Fibroblast of skin of left quadriceps (primary cell): ENCODE measurements around the gene MISP.

ENCODE experiments used
- DNase-seq, 2 experiments: peaks; one replicate each; pipeline ENCODE4 v3.0.0-alpha.2; 2013; ENCODE audit warnings: low read depth in 2 of 2

Gene MISP

DNA sequence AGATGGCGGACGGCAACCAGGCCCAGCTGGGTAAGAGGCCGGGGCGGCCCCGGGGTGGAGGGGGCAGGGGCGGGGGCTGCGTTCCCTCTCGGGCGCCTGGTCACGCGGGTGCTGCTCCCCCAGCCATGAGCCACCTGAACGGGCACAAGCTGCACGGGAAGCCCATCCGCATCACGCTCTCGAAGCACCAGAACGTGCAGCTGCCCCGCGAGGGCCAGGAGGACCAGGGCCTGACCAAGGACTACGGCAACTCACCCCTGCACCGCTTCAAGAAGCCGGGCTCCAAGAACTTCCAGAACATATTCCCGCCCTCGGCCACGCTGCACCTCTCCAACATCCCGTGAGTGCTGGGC is 57.5 kb downstream of the MISP start:
- no peak for DNase-seq

DNA sequence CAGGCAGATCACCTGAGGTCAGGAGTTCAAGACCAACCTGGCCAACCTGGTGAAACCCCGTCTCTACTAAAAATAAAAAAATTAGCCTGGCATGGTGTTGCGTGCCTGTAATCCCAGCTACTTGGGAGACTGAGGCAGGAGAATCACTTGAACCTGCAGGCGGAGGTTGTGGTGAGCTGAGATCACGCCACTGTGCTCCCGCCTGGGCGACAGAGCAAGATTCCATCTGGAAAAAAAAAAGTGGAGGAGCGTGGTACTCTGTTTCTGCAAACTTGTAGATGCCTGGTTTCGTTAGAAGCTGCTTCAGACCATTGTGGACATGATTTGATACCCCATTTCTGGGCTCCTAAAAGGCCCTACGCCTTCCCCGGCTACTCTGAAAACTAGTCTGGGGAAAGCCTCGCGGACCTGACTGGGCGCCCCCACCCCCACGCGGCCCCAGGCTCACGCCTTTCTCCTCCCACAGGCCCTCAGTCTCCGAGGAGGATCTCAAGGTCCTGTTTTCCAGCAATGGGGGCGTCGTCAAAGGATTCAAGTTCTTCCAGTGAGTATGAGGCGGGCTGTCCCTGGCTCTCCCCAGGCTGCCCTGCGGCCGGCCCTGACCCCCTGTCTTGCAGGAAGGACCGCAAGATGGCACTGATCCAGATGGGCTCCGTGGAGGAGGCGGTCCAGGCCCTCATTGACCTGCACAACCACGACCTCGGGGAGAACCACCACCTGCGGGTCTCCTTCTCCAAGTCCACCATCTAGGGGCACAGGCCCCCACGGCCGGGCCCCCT is 59.4 kb downstream of the MISP start:
- no peak for DNase-seq

DNA sequence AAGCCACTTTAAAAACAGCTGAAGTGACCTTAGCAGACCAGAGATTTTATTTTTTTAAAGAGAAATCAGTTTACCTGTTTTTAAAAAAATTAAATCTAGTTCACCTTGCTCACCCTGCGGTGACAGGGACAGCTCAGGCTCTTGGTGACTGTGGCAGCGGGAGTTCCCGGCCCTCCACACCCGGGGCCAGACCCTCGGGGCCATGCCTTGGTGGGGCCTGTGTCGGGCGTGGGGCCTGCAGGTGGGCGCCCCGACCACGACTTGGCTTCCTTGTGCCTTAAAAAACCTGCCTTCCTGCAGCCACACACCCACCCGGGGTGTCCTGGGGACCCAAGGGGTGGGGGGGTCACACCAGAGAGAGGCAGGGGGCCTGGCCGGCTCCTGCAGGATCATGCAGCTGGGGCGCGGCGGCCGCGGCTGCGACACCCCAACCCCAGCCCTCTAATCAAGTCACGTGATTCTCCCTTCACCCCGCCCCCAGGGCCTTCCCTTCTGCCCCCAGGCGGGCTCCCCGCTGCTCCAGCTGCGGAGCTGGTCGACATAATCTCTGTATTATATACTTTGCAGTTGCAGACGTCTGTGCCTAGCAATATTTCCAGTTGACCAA is 60.1 kb downstream of the MISP start:
- no peak for DNase-seq

DNA sequence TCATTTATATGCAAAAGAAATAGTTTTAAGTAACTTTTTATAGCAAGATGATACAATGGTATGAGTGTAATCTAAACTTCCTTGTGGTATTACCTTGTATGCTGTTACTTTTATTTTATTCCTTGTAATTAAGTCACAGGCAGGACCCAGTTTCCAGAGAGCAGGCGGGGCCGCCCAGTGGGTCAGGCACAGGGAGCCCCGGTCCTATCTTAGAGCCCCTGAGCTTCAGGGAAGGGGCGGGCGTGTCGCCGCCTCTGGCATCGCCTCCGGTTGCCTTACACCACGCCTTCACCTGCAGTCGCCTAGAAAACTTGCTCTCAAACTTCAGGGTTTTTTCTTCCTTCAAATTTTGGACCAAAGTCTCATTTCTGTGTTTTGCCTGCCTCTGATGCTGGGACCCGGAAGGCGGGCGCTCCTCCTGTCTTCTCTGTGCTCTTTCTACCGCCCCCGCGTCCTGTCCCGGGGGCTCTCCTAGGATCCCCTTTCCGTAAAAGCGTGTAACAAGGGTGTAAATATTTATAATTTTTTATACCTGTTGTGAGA is 60.7 kb downstream of the MISP start:
- no peak for DNase-seq

DNA sequence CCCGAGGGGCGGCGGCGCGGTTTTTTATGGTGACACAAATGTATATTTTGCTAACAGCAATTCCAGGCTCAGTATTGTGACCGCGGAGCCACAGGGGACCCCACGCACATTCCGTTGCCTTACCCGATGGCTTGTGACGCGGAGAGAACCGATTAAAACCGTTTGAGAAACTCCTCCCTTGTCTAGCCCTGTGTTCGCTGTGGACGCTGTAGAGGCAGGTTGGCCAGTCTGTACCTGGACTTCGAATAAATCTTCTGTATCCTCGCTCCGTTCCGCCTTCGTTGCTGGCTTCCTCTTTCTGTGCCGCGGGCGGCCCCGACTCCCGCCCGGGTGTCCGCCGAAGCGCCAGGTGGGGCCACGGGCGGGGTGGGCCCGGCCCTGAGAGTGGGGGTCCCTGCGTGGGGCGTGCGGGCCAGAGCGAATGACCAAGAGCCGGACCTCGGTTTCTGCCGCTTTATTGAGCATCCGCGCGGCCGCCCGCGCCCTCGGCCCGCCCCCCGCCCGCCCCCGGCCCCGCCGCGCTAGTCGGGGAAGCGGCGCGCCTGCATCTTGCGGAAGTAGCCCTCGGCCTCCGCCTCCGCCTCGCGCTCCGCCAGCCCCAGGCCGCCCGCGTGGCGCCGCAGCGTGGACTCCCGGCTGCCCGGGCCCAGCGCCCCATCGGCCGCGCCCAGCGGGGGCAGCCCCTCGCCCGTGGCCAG is 61.3 kb downstream of the MISP start:
- no peak for DNase-seq

DNA sequence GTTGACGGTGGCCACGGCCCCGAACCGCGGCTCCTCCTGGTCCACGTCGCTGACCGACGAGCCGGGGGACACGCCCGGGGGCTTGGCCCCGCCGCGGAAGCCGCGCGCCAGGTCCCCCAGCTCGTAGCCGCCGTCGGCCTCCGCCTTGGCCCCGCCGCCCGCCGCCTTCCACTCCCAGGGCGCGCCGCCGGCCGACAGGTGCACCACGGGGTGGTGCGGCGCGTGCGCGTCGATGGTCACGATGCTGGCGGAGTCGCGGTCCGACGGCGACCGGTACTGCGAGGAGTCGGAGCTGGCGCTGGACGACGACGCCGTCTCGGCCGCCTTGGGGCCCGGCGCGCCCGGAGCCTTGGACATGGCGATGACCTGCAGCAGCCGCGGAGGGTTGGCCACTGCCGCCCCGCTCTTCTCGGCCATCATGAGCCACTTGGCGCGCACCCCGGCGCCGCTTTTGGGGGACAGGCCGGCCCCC is 61.9 kb downstream of the MISP start:
- DNase-seq: no peak

DNA sequence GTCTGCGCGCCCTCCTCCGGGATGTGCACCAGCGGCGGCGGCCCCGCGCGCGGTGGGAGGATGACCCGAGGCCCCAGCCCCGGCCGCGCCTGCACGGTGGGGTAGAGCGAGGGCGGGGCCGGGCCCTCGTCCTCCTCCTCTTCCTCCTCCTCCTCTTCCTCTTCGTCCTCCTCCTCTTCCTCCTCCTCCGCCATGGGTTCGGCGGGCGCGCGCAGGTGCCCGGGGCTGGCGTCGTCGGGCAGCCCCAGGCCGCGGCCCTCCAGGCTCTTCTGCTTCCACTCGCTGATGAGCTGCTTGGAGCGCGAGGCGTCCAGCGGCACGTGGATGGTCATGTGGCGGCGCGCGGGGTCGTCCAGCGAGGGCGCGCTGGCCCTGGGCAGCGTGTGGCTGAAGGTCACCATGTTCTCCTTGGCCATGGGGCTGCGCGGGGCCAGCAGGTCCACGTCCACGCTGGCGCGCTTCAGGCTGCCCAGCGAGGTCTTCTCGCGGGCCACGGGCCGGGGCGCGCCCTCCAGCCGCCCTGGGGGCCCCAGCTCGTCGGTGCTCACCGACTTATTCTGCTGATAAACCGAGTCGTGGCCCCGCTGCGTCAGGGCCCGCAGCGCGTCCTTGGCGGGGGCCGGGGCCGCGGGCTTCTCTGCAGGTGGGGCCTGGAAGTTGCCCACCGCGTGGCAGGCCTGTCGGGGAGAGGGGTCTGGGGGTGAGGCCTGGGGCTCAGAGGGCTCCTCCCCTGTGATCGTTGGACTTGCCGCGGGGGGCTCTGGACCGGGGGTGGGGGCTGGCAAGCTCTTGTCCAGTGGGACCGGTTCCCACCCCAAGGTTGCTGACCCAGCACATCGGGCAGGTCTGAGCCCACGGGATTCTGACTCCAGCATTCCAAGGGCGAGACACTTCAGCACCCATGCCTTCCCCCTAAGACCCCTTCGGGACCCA is 62.6 kb downstream of the MISP start:
- DNase-seq: no peak
